OCI-LY1 (cell line): ENCODE measurements around the gene TRMT6.

Experiments
- CTCF ChIP-seq: fragments of 200-600 bp; sonication (generic), shearing (Covaris generic); IDR thresholded peaks from 2 replicates; pipeline ENCODE4 v1.5.1; 2017; ENCODE audit warnings: mild to moderate bottlenecking, antibody characterized with exemption, low read length, moderate library complexity, mixed read lengths
- EZH2 ChIP-seq: fragments of 200-600 bp; sonication (generic), shearing (Covaris generic); IDR thresholded peaks from 2 replicates; pipeline ENCODE4 v1.8.0; 2017; ENCODE audit warnings: borderline replicate concordance, mixed run types, mild to moderate bottlenecking, antibody characterized with exemption, low read length, moderate library complexity, mixed read lengths

- TF ChIP-seq EZH2 (no peak), CTCF (no peak)
Observed at GRCh38 chr20:5969940-5970339, 19.6 kb upstream of the TRMT6 start.
